ENCODE measurements around the gene ALDH8A1. TPM values are rescaled to one million over a fixed set of nuclear protein-coding genes. Genes with fewer than 3 reads are reported as not detected.

Gene ALDH8A1
- not detected in 2 replicates for total RNA-seq (2014; rRNA removed; shearing (Covaris generic))

DNA sequence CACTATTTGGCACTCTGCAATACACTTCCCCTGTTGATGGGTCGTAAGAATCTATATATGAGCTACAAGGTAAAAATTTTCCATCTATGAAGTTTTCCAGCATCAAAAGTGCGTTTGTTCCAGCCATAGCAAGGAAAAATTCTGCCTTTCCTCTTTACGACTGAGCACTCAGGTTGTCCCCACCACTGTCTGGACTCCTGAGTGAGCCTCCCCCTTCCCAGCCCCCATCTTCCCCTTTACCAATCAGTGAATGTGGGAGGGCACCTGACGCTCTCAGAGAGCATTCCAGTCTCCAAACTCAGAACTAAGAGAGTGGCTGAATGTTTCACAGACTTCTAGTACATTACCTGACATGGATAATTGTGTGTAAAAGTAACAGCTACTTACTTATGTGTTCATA, at the start of gene ALDH8A1:
Gene ALDH8A1 (minus strand): TSS at position 175 of the 400 bp plus-strand sequence. CDS start 48 bp downstream, at position 127.
- DNase-seq (ENCODE audit: low read depth) = no peak

DNA sequence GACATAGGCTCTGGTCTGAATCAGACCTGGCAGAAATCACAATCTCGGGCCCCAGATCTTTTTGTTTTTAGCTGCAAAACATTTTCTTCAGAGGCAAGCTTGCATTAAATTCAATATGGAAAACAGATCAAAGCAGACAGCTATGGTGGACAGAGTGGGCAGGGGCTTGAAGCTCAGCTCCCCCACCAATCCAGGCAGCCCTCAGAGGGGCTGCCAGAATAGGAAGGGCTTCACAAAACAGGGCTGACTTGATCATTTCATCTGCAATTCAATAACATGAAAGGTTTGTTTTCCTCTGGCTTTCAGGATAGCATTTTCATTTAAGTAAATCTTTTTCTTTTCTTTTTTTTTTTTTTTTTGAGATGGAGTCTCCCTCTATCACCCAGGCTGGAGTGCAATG, 49.2 kb upstream of the ALDH8A1 start:
- no peak for DNase-seq (ENCODE audit: low read depth)

- no peak for DNase-seq (ENCODE audit: low read depth)
Observed at GRCh38 chr6:134997133-134997995, 47.5 kb upstream of the ALDH8A1 start.

GRCh38 chr6:134995536-134995935, 45.6 kb upstream of the ALDH8A1 start:
- DNase-seq (ENCODE audit: low read depth) = no peak

GRCh38 chr6:134994431-134994830, 44.5 kb upstream of the ALDH8A1 start:
- DNase-seq (ENCODE audit: low read depth) = no peak

- no peak for DNase-seq (ENCODE audit: low read depth)
Observed at GRCh38 chr6:134992155-134992554, 42.3 kb upstream of the ALDH8A1 start.

DNA sequence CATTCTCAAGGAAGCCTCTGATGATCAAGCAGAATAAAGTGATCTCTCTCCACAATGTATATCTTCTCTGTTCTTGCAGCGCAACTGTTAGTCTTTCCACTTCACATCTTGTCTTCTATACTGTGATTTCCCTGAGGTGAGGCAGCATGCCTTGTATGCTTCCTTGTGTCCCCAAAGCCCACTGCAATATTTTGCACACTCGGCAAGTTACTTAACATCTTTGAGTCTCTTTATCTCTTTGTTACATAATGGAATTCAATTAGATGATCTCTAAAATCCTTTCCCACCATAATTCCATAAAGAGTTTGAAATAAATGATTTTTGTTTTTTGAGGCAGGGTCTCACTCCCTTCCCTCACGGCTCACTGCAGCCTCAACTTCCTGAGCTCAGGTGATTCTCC, 40.4 kb upstream of the ALDH8A1 start:
- no peak for DNase-seq (ENCODE audit: low read depth)

DNA sequence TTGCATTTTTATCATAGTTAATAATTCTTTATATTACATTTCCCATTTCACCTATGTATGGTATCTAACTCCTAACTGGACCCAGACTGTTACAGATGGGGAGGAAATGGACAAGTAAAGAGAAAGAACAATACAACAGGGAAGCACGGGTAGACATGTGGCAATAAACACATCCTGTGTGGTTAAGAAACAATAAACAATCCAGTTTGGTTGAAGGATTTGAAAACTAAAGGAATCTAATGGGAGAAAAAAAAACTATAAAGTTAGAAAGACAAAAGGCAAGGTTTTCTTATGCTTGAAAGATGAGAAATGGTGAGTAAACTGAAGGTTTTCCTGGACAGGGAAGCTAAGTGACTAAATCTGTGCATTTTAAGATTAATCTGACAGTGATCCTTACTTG, 34.9 kb upstream of the ALDH8A1 start:
- DNase-seq (ENCODE audit: low read depth) = peak; percentile 15

DNA sequence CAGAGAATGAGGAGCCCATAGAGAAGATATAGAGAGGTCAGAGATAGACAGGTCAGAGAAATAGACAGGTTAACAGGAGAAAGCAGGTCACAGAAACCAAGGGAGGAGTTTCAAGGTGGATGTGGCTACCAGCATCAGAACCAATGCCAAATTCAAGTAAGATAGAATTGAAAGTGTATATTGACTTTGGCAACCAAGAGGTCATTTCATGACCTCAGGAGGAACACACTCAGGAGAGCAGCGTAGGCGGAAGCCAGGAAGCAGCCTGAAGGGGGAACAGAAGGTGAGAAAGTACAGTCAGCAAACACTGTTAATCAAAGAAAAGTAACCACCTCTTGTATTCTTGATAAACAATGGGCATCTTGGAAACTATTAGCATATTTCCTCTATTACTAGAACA, 33.9 kb upstream of the ALDH8A1 start:
- DNase-seq (ENCODE audit: low read depth) = no peak

- no peak for DNase-seq (ENCODE audit: low read depth)
Observed at GRCh38 chr6:134982161-134982560, 32.3 kb upstream of the ALDH8A1 start.

GRCh38 chr6:134980846-134981245, 30.9 kb upstream of the ALDH8A1 start:
- DNase-seq (ENCODE audit: low read depth) = no peak

DNA sequence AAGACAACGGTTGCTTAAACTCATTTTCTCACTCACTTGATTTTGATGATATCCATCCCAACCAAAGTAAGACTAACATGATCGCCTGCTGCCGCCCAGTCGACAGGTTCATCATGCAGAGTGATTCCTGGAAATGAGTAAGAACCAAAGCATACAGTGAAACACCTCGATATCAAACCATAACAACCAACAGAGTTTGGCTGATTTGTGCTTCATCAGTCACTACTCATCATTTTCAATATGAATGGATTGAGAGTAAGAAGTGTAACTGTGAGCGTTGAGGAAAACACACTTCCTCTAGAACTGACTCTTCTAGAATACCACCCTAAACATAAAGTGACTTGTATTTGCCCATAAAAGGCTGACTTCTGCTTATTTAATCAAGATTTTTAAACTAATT, 29.2 kb upstream of the ALDH8A1 start:
- DNase-seq (ENCODE audit: low read depth) = no peak

DNA sequence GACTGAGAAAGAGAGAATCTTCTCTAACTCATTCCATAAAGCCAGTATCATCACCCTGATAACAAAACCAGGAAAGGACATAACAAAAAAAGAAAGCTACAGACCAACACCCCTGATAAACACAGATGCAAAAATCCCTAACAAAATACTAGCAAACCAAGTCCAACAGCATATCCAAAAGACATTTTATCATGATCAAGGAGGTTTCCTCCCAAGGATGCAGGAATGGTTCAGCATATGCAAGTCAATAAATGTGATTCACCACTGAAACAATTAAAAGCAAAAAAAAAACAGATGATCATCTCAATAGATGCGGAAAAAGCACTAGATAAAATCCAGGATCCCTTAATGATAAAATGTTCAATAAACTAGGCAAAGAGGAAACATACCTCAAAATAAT, 24.5 kb upstream of the ALDH8A1 start:
- DNase-seq (ENCODE audit: low read depth) = no peak

DNA sequence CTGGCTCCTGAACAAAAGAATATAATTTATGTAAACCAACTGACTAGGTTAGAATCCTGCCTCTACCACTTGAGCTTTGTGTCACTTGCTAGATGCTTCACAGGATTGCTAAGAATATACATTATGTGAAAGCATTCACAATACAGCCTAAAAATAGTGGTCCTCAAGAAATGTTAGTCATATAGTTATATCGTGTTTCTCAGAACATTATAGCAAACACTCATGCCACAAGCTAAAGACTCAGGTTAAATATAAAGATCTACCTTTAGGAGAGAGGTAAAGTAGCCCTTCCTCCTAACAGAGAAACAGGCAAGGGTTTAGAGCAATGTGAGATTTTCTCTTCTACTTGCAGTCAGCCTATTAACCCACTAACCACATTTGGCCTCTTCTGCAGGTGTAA, 17.8 kb upstream of the ALDH8A1 start:
- no peak for DNase-seq (ENCODE audit: low read depth)

GRCh38 chr6:134964451-134965203, 14.7 kb upstream of the ALDH8A1 start:
- DNase-seq (ENCODE audit: low read depth) = no peak

- no peak for DNase-seq (ENCODE audit: low read depth)
Observed at GRCh38 chr6:134962421-134962820, 12.5 kb upstream of the ALDH8A1 start.

DNA sequence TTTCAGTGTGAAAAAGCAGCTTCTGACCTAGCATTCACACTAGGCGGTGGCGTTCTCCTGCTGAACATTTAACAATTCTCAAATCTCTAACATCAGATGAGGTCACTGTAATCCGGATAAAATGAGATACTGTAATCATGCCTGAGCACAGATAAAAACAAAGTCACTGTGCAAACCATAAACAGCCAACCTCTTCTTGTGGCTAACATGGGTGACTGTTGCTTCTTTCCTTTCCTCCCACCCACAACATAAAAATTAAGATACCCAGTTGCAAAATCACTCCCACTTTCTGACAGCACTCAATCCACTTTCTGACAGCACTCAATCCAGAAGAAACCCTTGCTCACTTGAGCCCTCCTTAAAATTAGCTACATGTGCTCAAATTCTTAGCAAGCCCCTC, 11.5 kb upstream of the ALDH8A1 start:
- DNase-seq (ENCODE audit: low read depth) = no peak

- no peak for DNase-seq (ENCODE audit: low read depth)
Observed at GRCh38 chr6:134959603-134960002, 9.7 kb upstream of the ALDH8A1 start.

GRCh38 chr6:134956676-134957075, 6.8 kb upstream of the ALDH8A1 start:
- no peak for DNase-seq (ENCODE audit: low read depth)

DNA sequence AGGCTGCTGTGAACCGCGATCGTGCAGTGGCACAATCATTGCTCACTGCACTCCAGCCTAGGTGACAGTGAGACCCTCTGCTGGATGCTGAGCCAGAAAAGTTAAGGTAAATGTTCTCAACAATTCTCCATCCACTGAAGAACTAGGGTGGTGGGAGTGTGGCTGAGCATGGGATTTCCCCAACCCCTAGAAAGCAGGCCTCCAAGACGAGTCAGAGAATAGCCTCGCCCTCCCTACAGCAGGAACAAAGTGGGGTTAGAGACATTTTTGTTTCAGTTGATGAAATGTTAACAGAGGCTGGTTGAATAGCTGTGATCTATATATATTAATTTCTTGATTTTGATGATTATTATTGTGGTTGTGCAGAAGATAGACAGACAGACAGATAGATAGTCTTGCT, 6.1 kb upstream of the ALDH8A1 start:
- DNase-seq (ENCODE audit: low read depth) = no peak

GRCh38 chr6:134954272-134955000, 4.5 kb upstream of the ALDH8A1 start:
- no peak for DNase-seq (ENCODE audit: low read depth)

DNA sequence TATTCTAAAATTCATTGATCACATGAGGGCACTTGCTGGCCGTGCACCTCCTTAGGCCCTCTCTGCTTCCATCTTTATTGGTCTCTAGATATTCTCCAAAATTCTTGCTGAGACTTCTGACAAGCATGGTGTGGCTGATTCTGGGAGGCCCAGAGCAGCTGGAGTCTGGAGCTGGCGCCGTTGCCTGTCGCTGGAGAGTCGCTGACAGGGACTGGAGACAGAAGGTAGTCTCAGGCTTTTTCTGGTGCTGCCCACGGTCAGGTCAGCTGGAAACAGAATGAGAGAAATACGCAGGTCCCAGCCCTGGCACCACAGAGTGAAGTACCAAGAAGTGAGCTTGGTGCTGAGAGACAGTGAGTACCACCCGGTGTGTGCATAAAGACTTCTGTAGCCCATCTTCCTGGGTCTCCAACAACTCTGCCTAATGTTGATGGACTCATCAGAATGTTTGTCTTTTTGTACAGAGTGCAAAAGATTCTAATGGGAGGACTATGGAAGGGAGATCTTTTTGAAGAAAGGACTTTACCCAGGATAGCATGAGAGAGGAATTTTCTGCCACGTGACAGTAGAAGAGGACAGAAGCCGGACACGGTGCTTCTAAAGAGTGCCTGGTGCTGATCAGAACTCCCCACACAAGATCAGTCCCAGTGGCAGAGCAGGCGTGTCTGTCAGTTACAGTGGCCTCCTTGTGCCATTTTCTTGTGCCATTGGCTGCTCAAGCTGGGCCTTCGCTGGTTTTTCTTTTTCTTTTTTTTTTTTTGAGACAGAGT, 1.8 kb upstream of the ALDH8A1 start:
- no peak for DNase-seq (ENCODE audit: low read depth)
